GM19238 (cell line): Measurements from ENCODE around the gene RHBDL1.

Experiments used
- DNase-seq: peaks from one replicate; pipeline ENCODE4 v3.0.0; 2011; ENCODE audit warnings: low spot score; ENCODE audit not compliant: insufficient read length

The RHBDL1 gene

GRCh38 chr16:652454-653305 is 22.8 kb upstream of the RHBDL1 start:
- DNase-seq, result no peak

GRCh38 chr16:654034-654433 is 21.4 kb upstream of the RHBDL1 start:
- DNase-seq, result no peak

- no peak for DNase-seq
Observed at GRCh38 chr16:657487-657886, 18.0 kb upstream of the RHBDL1 start.

- no peak for DNase-seq
Observed at GRCh38 chr16:658679-659571, 16.5 kb upstream of the RHBDL1 start.

- DNase-seq, result no peak
Observed at GRCh38 chr16:659618-660017, 15.9 kb upstream of the RHBDL1 start.

GRCh38 chr16:660132-660458 is 15.4 kb upstream of the RHBDL1 start:
- no peak for DNase-seq

- peak; percentile 93 for DNase-seq
Observed at GRCh38 chr16:660459-661183, 14.8 kb upstream of the RHBDL1 start.

- DNase-seq, result no peak
Observed at GRCh38 chr16:661184-661821, 14.2 kb upstream of the RHBDL1 start.

GRCh38 chr16:662095-662494 is 13.4 kb upstream of the RHBDL1 start:
- no peak for DNase-seq

- no peak for DNase-seq
Observed at GRCh38 chr16:662597-662996, 12.9 kb upstream of the RHBDL1 start.

- no peak for DNase-seq
Observed at GRCh38 chr16:666572-666971, 8.9 kb upstream of the RHBDL1 start.

- no peak for DNase-seq
Observed at GRCh38 chr16:667113-667779, 8.2 kb upstream of the RHBDL1 start.

GRCh38 chr16:667780-668518 is 7.5 kb upstream of the RHBDL1 start, which contains the start of gene RHOT2:
TSS of gene RHOT2 (plus strand) at chr16:668132. CDS start at chr16:668200, 68 bp downstream.
- peak; percentile 99 for DNase-seq

- DNase-seq, result no peak
Observed at GRCh38 chr16:668519-669171, 6.8 kb upstream of the RHBDL1 start.

- DNase-seq, result no peak
Observed at GRCh38 chr16:669666-670065, 5.8 kb upstream of the RHBDL1 start.

- no peak for DNase-seq
Observed at GRCh38 chr16:670485-671352, 4.8 kb upstream of the RHBDL1 start.

- no peak for DNase-seq
Observed at GRCh38 chr16:671353-672131, 3.9 kb upstream of the RHBDL1 start.

- no peak for DNase-seq
Observed at GRCh38 chr16:672371-672770, 3.1 kb upstream of the RHBDL1 start.
